Measurements from ENCODE around the gene DHRS12. TPM values are rescaled to one million over a fixed set of nuclear protein-coding genes. Genes with fewer than 3 reads are reported as not detected.

Gene DHRS12
- total RNA-seq, 1 experiment from 2014 or later = 8.8 TPM

GRCh38 chr13:51719394-51719793 lies 84.6 kb downstream of the DHRS12 start:
- Mint-ChIP-seq H3K4me1 (peaks cover 0 to 13% of the 10 kb centered on the region in 2 experiments; a peak in 2 of 4 replicates), H3K4me3 (no peak overlapping the region), H3K9me3 (no peaks in the 10 kb centered on the region), H3K27ac (no peak overlapping the region), H3K27me3 (ENCODE audit: low read depth) (no peaks in the 10 kb centered on the region), H3K36me3 (ENCODE audit: insufficient read depth in 1 of 3, low read depth in 3 of 3) (peaks cover 0 to 5% (median 0%) of the 10 kb centered on the region in 3 experiments; a peak in 2 of 7 replicates)
- Histone ChIP-seq H3K56ac (ENCODE audit: insufficient read length, low read depth, low read length) (no peak overlapping the region), H3K79me2 (ENCODE audit: insufficient read depth, low read length) (peaks cover 2% of the 10 kb centered on the region; the same call in 1 of the 2 replicates), H2AK5ac (ENCODE audit: insufficient read length, low read length) (no peak overlapping the region), H2AFZ (ENCODE audit: low read length) (no peak overlapping the region), H3K9me3 (ENCODE audit: control insufficient read depth, low read depth, low read length) (no peaks in the 10 kb centered on the region), H2BK12ac (ENCODE audit: insufficient read length, low read depth, low read length) (no peak overlapping the region), H3K14ac (ENCODE audit: insufficient read depth, low read length) (no peak overlapping the region), H2BK120ac (ENCODE audit: low read depth, low read length, poor library complexity, severe bottlenecking) (no peak overlapping the region), H3K23ac (ENCODE audit: insufficient read length, low read depth, low read length) (no peak overlapping the region), H3K4me1 (ENCODE audit: insufficient read depth, low read length) (no peaks in the 10 kb centered on the region), H4K20me1 (ENCODE audit: control insufficient read depth, insufficient read depth, insufficient read length) (no peaks in the 10 kb centered on the region), H3K27ac (ENCODE audit: insufficient read length, low read depth, low read length) (no peak overlapping the region), H3T11ph (ENCODE audit: low read length) (no peak overlapping the region), H4K5ac (ENCODE audit: insufficient read length, low read depth, low read length) (no peak overlapping the region), H3K9ac (ENCODE audit: extremely low read depth, insufficient read length, low read length) (no peak overlapping the region), H3K23me2 (ENCODE audit: insufficient read length, low read depth, low read length, poor library complexity, severe bottlenecking) (no peaks in the 10 kb centered on the region), H3K4me2 (ENCODE audit: insufficient read depth, insufficient read length, low read length) (no peak overlapping the region), H3K79me1 (ENCODE audit: insufficient read depth, low read depth, low read length, poor library complexity, severe bottlenecking) (no peaks in the 10 kb centered on the region), H4K8ac (replicated peaks; ENCODE audit: insufficient read length, low read depth, low read length) (no peak overlapping the region), H2BK5ac (ENCODE audit: insufficient read length, low read length) (no peak overlapping the region), H4K91ac (ENCODE audit: insufficient read length, low read depth, low read length) (no peak overlapping the region), H3K18ac (ENCODE audit: insufficient read length, low read depth, low read length) (no peak overlapping the region), H2BK15ac (ENCODE audit: low read depth, low read length) (no peak overlapping the region), H3K27me3 (ENCODE audit: insufficient read depth, low read length) (no peaks in the 10 kb centered on the region), H3K4ac (ENCODE audit: low read depth, low read length) (no peak overlapping the region), H2BK20ac (ENCODE audit: low read depth, low read length, poor library complexity, severe bottlenecking) (no peak overlapping the region)
- TF ChIP-seq CTCF (conservative IDR thresholded peaks at IDR 0.05) = no peak
- no CpG with 5 or more reads among the region's 1 CpG for WGBS (ENCODE audit: extremely low coverage, insufficient read length, low lambda C conversion rate)
- DNase-seq = no peak

Other genes with a start within 250 kb of the DHRS12 start
- gene WDFY2, start 219.7 kb downstream of the DHRS12 start, total RNA-seq (2021) = 22.7 and 26.4 TPM in 2 replicates
- not detected in 2 replicates for gene TMEM272, start 41.0 kb upstream of the DHRS12 start, total RNA-seq (2021)
- not detected in 2 replicates for gene CCDC70, start 57.8 kb upstream of the DHRS12 start, total RNA-seq (2021)
- gene ATP7B, start 207.3 kb upstream of the DHRS12 start, total RNA-seq (2021) = 5.0 and 5.8 TPM in 2 replicates
- 35.5 and 46.6 TPM in 2 replicates for gene ALG11, start 208.2 kb upstream of the DHRS12 start, total RNA-seq (2021)
- gene UTP14C, start 220.5 kb upstream of the DHRS12 start, total RNA-seq (2021) = 19.8 and 21.4 TPM in 2 replicates